ENCODE data around the gene GRIA3.

DNA sequence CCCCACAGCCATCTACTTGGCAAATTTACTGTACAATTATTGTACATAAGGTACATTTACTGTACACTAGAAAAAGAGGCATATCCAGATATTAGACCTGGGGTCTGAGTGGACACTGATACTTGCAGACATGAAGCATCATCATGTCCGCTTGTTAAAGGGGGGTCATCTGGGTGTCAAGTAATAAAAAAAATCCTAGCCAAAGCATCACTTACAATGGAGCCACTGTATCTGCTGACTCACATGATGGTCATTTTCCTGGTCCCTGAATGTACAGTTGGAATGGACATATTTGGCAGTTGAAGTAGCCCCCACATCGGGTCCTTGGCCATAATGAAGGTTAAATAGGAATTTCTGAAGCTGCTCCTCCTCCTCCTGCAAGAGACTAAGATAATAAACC lies 320.0 kb downstream of the GRIA3 start:
- TF ChIP-seq, protein P1, sequence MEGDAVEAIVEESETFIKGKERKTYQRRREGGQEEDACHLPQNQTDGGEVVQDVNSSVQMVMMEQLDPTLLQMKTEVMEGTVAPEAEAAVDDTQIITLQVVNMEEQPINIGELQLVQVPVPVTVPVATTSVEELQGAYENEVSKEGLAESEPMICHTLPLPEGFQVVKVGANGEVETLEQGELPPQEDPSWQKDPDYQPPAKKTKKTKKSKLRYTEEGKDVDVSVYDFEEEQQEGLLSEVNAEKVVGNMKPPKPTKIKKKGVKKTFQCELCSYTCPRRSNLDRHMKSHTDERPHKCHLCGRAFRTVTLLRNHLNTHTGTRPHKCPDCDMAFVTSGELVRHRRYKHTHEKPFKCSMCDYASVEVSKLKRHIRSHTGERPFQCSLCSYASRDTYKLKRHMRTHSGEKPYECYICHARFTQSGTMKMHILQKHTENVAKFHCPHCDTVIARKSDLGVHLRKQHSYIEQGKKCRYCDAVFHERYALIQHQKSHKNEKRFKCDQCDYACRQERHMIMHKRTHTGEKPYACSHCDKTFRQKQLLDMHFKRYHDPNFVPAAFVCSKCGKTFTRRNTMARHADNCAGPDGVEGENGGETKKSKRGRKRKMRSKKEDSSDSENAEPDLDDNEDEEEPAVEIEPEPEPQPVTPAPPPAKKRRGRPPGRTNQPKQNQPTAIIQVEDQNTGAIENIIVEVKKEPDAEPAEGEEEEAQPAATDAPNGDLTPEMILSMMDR (IDR thresholded peaks at IDR 0.05) = no peak
- no peak for TF ChIP-seq POLR2A (IDR thresholded peaks at IDR 0.05)
